HG03159 (cell line): ENCODE results near the gene ANKRD7.

Source experiments
- ATAC-seq: cut with Tn5 transposase; IDR thresholded peaks from one replicate; pipeline ENCODE4 v1.9.1; 2021; ENCODE audit warnings: mild to moderate bottlenecking, moderate library complexity; ENCODE audit not compliant: unreplicated experiment

The ANKRD7 gene

GRCh38 chr7:118224521-118224920 lies at the start of gene ANKRD7:
Gene ANKRD7, plus strand, starts transcription at chr7:118224704. Its CDS starts 127 bp downstream, at chr7:118224831.
- no peak for ATAC-seq

GRCh38 chr7:118175740-118176139 lies 48.8 kb upstream of the ANKRD7 start:
- no peak for ATAC-seq

GRCh38 chr7:118179191-118179590 lies 45.3 kb upstream of the ANKRD7 start:
- no peak for ATAC-seq

GRCh38 chr7:118182593-118183427 lies 41.7 kb upstream of the ANKRD7 start:
- no peak for ATAC-seq

- ATAC-seq = peak; percentile 3
Observed at GRCh38 chr7:118183428-118183785, 41.1 kb upstream of the ANKRD7 start.

GRCh38 chr7:118183786-118184564 lies 40.5 kb upstream of the ANKRD7 start, which contains the start of gene LSM8:
Gene LSM8, plus strand, starts transcription at chr7:118184164. Its CDS starts 60 bp downstream, at chr7:118184224.
- peak; percentile 98 for ATAC-seq

GRCh38 chr7:118184565-118184940 lies 40.0 kb upstream of the ANKRD7 start:
- ATAC-seq = no peak

- no peak for ATAC-seq
Observed at GRCh38 chr7:118185163-118185860, 39.2 kb upstream of the ANKRD7 start.

- ATAC-seq = no peak
Observed at GRCh38 chr7:118186501-118186900, 38.0 kb upstream of the ANKRD7 start.

- no peak for ATAC-seq
Observed at GRCh38 chr7:118194571-118194970, 29.9 kb upstream of the ANKRD7 start.

- ATAC-seq = peak; percentile 87
Observed at GRCh38 chr7:118195837-118196474, 28.5 kb upstream of the ANKRD7 start.

GRCh38 chr7:118202061-118202460 lies 22.4 kb upstream of the ANKRD7 start:
- no peak for ATAC-seq

GRCh38 chr7:118214051-118214832 lies 10.3 kb upstream of the ANKRD7 start:
- ATAC-seq = peak; percentile 93

GRCh38 chr7:118214833-118215182 lies 9.7 kb upstream of the ANKRD7 start:
- ATAC-seq = peak; percentile 16

- no peak for ATAC-seq
Observed at GRCh38 chr7:118217210-118217619, 7.3 kb upstream of the ANKRD7 start.

GRCh38 chr7:118218413-118219156 lies 5.9 kb upstream of the ANKRD7 start:
- no peak for ATAC-seq

- no peak for ATAC-seq
Observed at GRCh38 chr7:118219157-118219512, 5.4 kb upstream of the ANKRD7 start.

GRCh38 chr7:118220583-118220982 lies 3.9 kb upstream of the ANKRD7 start:
- ATAC-seq = no peak

GRCh38 chr7:118222591-118222990 lies 1.9 kb upstream of the ANKRD7 start:
- ATAC-seq = no peak

- ATAC-seq = no peak
Observed at GRCh38 chr7:118232837-118233236, 8.3 kb downstream of the ANKRD7 start.
